Occipital lobe (tissue), 2 donors: ENCODE results near the gene ZFP36L2. TPM values are rescaled to one million over a fixed set of nuclear protein-coding genes. Genes with fewer than 3 reads are reported as not detected.

Experiments
- DNase-seq: peaks from one replicate; lab custom pipeline; 2025; lab: John Stamatoyannopoulos, UW
- total RNA-seq: library from RNA; depleted of rRNA; stranded (reverse); fragments of >200 nt; gene quantifications from one replicate; pipeline ENCODE4 v1.2.3, GENCODE V29; 2014

The ZFP36L2 gene
- total RNA-seq, 1 donor from 2014 or later: 2.5 TPM

- no peak for DNase-seq
Observed at GRCh38 chr2:43188561-43189386, 37.6 kb downstream of the ZFP36L2 start.

- no peak for DNase-seq
Observed at GRCh38 chr2:43186679-43187374, 39.6 kb downstream of the ZFP36L2 start.

- DNase-seq: no peak
Observed at GRCh38 chr2:43186321-43186678, 40.1 kb downstream of the ZFP36L2 start.

DNA sequence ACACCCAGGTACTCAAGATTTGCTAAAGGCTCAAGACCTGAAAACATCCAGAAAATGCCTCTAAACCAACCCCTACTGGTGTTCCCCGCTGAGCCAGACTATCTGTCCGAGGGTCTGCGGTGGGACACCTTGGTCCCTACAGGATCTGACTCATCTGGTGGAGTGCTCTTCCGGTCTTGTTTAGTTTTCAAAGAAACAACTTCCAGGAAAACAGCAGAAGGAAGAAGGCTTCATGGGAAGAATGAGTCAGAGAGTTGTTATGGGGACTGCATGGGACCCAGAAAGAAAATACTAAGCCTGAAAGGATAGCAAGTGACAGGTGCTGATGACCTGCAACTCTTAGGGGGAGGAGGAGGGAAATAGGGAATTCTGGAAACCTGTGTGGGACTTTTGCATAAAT lies 41.3 kb downstream of the ZFP36L2 start:
- no peak for DNase-seq

DNA sequence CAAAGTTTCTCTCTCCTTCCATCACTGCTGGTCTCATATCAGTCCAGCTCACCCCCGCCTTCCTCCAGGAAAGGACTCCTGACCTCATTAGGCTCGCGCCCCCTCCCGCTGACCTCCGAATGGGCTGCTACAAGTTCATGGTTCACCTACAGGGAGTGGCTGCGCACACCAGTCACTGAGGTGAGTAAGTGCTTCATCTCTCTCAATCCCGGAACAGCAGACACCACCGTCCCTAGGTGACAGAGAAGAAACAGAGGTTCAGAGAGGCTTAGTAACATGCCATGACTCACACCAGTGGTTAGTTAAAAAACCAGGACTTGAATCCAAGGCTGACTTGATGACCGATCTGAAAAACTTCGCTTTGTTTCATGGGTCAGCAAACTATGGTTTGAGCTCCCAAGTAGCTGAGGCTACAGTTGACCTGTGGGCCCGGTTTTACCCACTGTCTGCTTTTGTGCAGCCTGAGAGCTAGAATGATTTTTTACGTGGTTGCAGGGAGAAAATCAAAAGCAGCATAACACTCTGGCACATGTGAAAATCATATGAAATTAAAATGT lies 42.0 kb downstream of the ZFP36L2 start:
- DNase-seq: no peak

DNA sequence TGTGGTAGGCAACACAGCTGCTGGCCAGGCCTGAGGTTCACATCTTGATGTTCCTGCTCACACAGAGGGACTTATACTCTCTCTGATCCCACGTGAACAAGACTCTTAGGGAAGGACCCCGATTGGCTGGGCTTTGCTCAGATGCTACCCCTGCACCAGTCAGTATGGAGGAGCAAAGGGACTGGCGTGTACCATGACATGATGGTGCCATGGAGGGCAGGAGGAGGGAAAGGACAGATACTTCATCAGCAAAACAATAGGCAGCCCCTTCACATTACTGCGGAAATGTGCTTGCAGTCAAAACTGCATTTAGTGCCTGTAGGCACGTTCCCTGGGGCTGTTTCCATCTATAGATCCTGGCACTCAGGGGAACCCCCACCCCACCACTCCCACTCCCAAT lies 42.7 kb downstream of the ZFP36L2 start:
- DNase-seq: no peak

DNA sequence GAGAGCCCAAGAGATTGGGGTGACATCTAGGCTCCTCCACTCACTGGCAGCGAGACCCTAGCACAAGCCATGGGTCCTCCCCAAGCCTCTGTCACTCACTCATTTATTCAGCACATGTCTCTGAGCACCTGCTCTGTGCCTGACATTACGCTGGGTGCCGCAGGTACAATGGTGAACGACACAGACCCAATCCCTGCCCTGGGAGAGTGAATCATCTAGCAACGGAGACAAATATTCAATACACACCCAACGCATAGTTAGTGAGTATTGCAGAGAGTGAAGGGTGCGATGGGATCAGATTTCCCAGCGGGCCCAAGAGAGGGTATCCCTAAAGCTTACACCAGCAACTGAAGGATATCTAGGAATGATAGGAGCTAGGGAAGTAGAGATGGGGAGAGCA lies 45.5 kb downstream of the ZFP36L2 start:
- no peak for DNase-seq

- DNase-seq: no peak
Observed at GRCh38 chr2:43179942-43180341, 46.5 kb downstream of the ZFP36L2 start.

GRCh38 chr2:43178602-43179542 lies 47.5 kb downstream of the ZFP36L2 start:
- DNase-seq: no peak

GRCh38 chr2:43178055-43178598 lies 48.3 kb downstream of the ZFP36L2 start:
- DNase-seq: no peak

GRCh38 chr2:43176449-43176848 lies 50.0 kb downstream of the ZFP36L2 start:
- DNase-seq: no peak

GRCh38 chr2:43175876-43176275 lies 50.5 kb downstream of the ZFP36L2 start:
- no peak for DNase-seq

DNA sequence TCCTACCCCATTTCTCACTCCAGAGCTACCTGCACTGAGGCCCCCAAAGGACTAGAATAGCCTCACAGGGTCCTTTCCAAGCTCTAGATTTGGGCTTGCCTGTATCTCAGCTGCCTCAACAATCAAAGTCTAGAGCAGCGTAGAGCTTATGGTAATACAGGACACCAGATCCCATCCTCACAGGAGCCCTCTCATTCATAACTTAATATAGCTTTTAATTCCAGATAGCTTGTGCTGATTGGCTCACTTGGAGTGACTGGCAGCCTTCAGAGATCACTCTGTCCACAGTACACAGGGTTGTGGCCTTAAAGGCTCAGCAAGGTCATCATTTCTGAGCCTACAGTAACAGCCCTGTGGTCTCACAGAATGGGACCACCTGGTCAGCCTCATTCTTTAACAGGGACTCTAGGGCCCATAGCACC lies 51.4 kb downstream of the ZFP36L2 start:
- DNase-seq: no peak

DNA sequence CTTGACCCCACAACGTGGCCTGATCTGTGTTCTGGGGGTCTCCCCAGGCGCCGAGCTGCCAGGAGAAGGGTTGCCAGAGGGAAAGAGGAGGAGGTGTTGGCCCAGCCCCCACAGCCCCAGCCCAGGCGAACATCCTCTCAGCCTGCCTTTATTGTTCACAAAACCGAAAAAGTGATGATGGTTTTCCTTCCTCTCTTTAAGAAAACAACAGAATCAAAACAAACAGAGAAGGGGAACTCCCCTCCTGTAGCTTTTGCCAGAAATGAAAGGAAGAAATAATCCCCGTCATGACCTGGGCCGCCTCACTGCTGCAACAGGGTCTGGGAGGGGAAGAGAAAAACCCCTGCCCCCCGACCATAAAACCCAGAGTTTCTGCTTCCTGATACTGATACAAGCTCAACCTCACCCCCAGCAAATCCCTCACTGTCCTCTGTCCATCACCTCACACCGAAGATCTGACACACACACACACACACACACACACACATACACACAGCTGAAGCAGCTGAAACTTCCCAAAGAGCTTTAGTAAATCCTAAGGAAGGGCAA lies 52.0 kb downstream of the ZFP36L2 start:
- no peak for DNase-seq
